ENCODE data around the gene MPRIP.

DNA sequence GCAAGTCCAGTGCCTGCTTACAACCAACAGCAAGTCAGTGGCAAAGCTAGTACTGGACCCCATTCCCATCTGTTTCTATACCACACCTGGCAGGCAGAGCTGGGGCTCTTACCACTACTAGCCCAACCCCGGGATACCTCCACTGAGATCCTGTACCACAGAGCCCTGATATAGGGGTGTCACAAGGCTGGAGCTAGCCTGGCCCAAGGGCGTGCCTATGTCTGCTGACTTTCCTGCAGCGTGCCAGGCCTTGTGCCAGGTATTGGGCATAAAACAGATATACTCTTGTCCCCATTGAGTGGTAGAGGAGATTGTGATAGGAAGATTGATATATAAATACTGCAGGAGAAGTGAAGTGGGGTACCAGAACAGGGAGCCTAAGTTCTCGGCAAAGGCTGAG is 119.5 kb downstream of the MPRIP start:
- TF ChIP-seq, protein P1, sequence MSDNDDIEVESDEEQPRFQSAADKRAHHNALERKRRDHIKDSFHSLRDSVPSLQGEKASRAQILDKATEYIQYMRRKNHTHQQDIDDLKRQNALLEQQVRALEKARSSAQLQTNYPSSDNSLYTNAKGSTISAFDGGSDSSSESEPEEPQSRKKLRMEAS (IDR thresholded peaks at IDR 0.05; ENCODE audit: low read depth) = no peak
- TF ChIP-seq, protein P2, sequence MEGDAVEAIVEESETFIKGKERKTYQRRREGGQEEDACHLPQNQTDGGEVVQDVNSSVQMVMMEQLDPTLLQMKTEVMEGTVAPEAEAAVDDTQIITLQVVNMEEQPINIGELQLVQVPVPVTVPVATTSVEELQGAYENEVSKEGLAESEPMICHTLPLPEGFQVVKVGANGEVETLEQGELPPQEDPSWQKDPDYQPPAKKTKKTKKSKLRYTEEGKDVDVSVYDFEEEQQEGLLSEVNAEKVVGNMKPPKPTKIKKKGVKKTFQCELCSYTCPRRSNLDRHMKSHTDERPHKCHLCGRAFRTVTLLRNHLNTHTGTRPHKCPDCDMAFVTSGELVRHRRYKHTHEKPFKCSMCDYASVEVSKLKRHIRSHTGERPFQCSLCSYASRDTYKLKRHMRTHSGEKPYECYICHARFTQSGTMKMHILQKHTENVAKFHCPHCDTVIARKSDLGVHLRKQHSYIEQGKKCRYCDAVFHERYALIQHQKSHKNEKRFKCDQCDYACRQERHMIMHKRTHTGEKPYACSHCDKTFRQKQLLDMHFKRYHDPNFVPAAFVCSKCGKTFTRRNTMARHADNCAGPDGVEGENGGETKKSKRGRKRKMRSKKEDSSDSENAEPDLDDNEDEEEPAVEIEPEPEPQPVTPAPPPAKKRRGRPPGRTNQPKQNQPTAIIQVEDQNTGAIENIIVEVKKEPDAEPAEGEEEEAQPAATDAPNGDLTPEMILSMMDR (IDR thresholded peaks at IDR 0.05) = no peak
